HepG2 (cell line): Measurements from ENCODE around the gene BMF. TPM values are rescaled to one million over a fixed set of nuclear protein-coding genes. Genes with fewer than 3 reads are reported as not detected.

Experiments
- AHDC1 ChIP-seq: sonication (generic); formaldehyde crosslinking; IDR thresholded peaks from 2 replicates; pipeline ENCODE4 v1.5.1; 2020; ENCODE audit warnings: mild to moderate bottlenecking, missing genetic modification reagents, borderline replicate concordance
- ETV5 ChIP-seq: IDR thresholded peaks from 2 replicates; pipeline ENCODE4 v1.6.1; 2018; ENCODE audit warnings: missing biosample characterization, missing genetic modification reagents, inconsistent platforms, borderline replicate concordance
- HNF4A ChIP-seq: sonication (generic); formaldehyde crosslinking; IDR thresholded peaks from 2 replicates; pipeline ENCODE4 v1.4.0; 2020; ENCODE audit warnings: missing genetic modification reagents
- HOXD1 ChIP-seq: sonication (generic); formaldehyde crosslinking; IDR thresholded peaks from 2 replicates; pipeline ENCODE4 v1.5.0; 2020; ENCODE audit warnings: missing genetic modification reagents
- NCOA2 ChIP-seq: sonication (generic); formaldehyde crosslinking; IDR thresholded peaks from 2 replicates; pipeline ENCODE4 v1.8.0; 2022; ENCODE audit warnings: inconsistent platforms
- NCOR1 ChIP-seq: fragments of 200-600 bp; sonication (generic); IDR thresholded peaks from 2 replicates; pipeline ENCODE4 v1.7.0; 2017; ENCODE audit warnings: antibody characterized with exemption, low read length, borderline replicate concordance
- NFE2 ChIP-seq: sonication (generic); formaldehyde crosslinking; IDR thresholded peaks from 2 replicates; pipeline ENCODE4 v1.4.0; 2020; ENCODE audit warnings: missing genetic modification reagents
- NRL ChIP-seq: sonication (generic); formaldehyde crosslinking; IDR thresholded peaks from 2 replicates; pipeline ENCODE4 v1.5.0; 2020; ENCODE audit warnings: missing genetic modification reagents, mild to moderate bottlenecking, moderate library complexity, borderline replicate concordance
- PITX1 ChIP-seq: sonication (generic); formaldehyde crosslinking; IDR thresholded peaks from 2 replicates; pipeline ENCODE4 v1.5.1; 2020; ENCODE audit warnings: mild to moderate bottlenecking, missing genetic modification reagents
- RBAK ChIP-seq: sonication (generic); formaldehyde crosslinking; IDR thresholded peaks from 2 replicates; pipeline ENCODE4 v1.5.1; 2020; ENCODE audit warnings: mild to moderate bottlenecking, missing genetic modification reagents
- RCOR2 ChIP-seq: IDR thresholded peaks from 2 replicates; pipeline ENCODE4 v1.6.1; 2016; ENCODE audit warnings: missing biosample characterization, missing genetic modification reagents
- RERE ChIP-seq: IDR thresholded peaks from 2 replicates; pipeline ENCODE4 v1.6.1; 2016; ENCODE audit warnings: low read depth, missing genetic modification reagents, missing compliant biosample characterization
- RXRB ChIP-seq: IDR thresholded peaks from 2 replicates; pipeline ENCODE4 v1.6.1; 2016; ENCODE audit warnings: borderline replicate concordance, missing genetic modification reagents, missing compliant biosample characterization
- SIN3A ChIP-seq: IDR thresholded peaks from 2 replicates; pipeline ENCODE4 v1.6.1; 2011; ENCODE audit warnings: low read depth, mild to moderate bottlenecking, control low read depth, low read length, borderline replicate concordance
- ZFX ChIP-seq: sonication (generic); formaldehyde crosslinking; IDR thresholded peaks from 2 replicates; pipeline ENCODE4 v1.4.0; 2020; ENCODE audit warnings: mild to moderate bottlenecking, low read depth, missing genetic modification reagents, moderate library complexity
- ZNF30 ChIP-seq: sonication (generic); formaldehyde crosslinking; IDR thresholded peaks from 2 replicates; pipeline ENCODE4 v1.5.0; 2020; ENCODE audit warnings: mild to moderate bottlenecking, missing genetic modification reagents
- ZNF724P ChIP-seq: sonication (generic); formaldehyde crosslinking; IDR thresholded peaks from 2 replicates; pipeline ENCODE4 v1.8.0; 2022; ENCODE audit warnings: missing genetic modification reagents, borderline replicate concordance
- polyA plus RNA-seq, 8 experiments: library from polyadenylated mRNA; depleted of rRNA in 3 of 8; stranded (reverse) in 7 of 8; unstranded in 1 of 8; fragments of >200 nt; fragmentation: Illumina TruSeq in 4 of 8; extraction: Trizol in 4 of 8; gene quantifications; 2 replicates each; pipeline versions ENCODE4 v1.2.1 to v1.2.3, GENCODE V29; 2011 to 2016; ENCODE audit warnings: low read depth in 4 of 8, missing spikeins in 1 of 8, mixed read lengths in 1 of 8; ENCODE audit not compliant: insufficient read depth in 1 of 8
- total RNA-seq, 5 experiments: library from RNA; depleted of rRNA; stranded (reverse); fragments of >200 nt; fragmentation: Illumina TruSeq; extraction: Trizol; gene quantifications; 2 replicates each; pipeline ENCODE4 v1.2.3, GENCODE V29; 2016; ENCODE audit warnings: low read depth in 1 of 5

BMF gene
- total and polyA plus RNA-seq, 2 of the 13 experiments (the other 11 are each of a cell fraction or from before 2014, with no cell fraction given): 8.7 to 15.9 TPM

- peak; percentile 23; the same call in 1 of the 2 replicates for TF ChIP-seq RERE (CRISPR knock-in tag)
- peak; percentile 70 for TF ChIP-seq PITX1 (CRISPR knock-in tag)
- TF ChIP-seq NCOA2 (CRISPR knock-in tag): peak; percentile 71
- TF ChIP-seq HNF4A (CRISPR knock-in tag): no peak; the same call in 1 of the 2 replicates
- TF ChIP-seq RBAK: peak; percentile 13; the same call in 1 of the 2 replicates
- no peak for TF ChIP-seq ZNF724P (CRISPR knock-in tag)
- peak; percentile 54; the same call in 1 of the 2 replicates for TF ChIP-seq SIN3A
- 0 out of 2 replicates have a peak, but pooled peaks have one; percentile 72 for TF ChIP-seq RCOR2 (CRISPR knock-in tag)
- peak; percentile 51; the same call in 1 of the 2 replicates for TF ChIP-seq NCOR1
- peak; percentile 51; the same call in 1 of the 2 replicates for TF ChIP-seq ZFX (CRISPR knock-in tag)
- 0 out of 2 replicates have a peak, but pooled peaks have one; percentile 59 for TF ChIP-seq HOXD1 (CRISPR knock-in tag)
- no peak for TF ChIP-seq NFE2
- no peak for TF ChIP-seq ZNF30
- 0 out of 2 replicates have a peak, but pooled peaks have one; percentile 70 for TF ChIP-seq NRL (CRISPR knock-in tag)
- TF ChIP-seq ETV5: peak; percentile 38; the same call in 1 of the 2 replicates
- TF ChIP-seq RXRB (CRISPR knock-in tag): peak; percentile 77
- TF ChIP-seq AHDC1: no peak
These were observed at the start of gene BMF (continued) for GRCh38 chr15:40108855-40109735.
